ACC112 (cell line): Measurements from ENCODE around the gene HOMEZ.
A peak's percentile ranks its signal among the peaks of the same experiment; 100 is the strongest.
"Not testable (repeated sequence)": the region's sequence is repeated elsewhere in the genome, so short reads cannot be mapped to it uniquely, and the experiment has no call there.

Experiments
- H2AFZ ChIP-seq: fragments of 200-600 bp; sonication (generic); one replicate; pipeline ENCODE4 v1.6.0; 2017; ENCODE audit warnings: antibody characterized with exemption, low read length; ENCODE audit not compliant: unreplicated experiment
- H3K27ac ChIP-seq: fragments of 200-600 bp; sonication (generic); 2 replicates; pipeline ENCODE4 v1.5.1; 2014; ENCODE audit warnings: low read depth, mild to moderate bottlenecking, antibody characterized with exemption, low read length, moderate library complexity
- H3K27me3 ChIP-seq: fragments of 200-600 bp; sonication (generic); 2 replicates; pipeline ENCODE4 v1.6.1; 2014; ENCODE audit warnings: mild to moderate bottlenecking, antibody characterized with exemption, low read length, moderate library complexity, mixed read lengths; ENCODE audit not compliant: insufficient read depth
- H3K36me3 ChIP-seq: fragments of 200-600 bp; sonication (generic); 2 replicates; pipeline ENCODE4 v1.6.1; 2016; ENCODE audit warnings: mild to moderate bottlenecking, antibody characterized with exemption, low read length, moderate library complexity, mixed read lengths; ENCODE audit not compliant: insufficient read depth
- H3K4me1 ChIP-seq: fragments of 200-600 bp; sonication (generic); one replicate; pipeline ENCODE4 v1.6.1; 2016; ENCODE audit warnings: low read length, mixed read lengths; ENCODE audit not compliant: insufficient read depth, unreplicated experiment, control insufficient read depth
- H3K4me3 ChIP-seq: fragments of 200-600 bp; sonication (generic); 2 replicates; pipeline ENCODE4 v1.5.1; 2014; ENCODE audit warnings: mild to moderate bottlenecking, low read depth, low read length
- H3K79me2 ChIP-seq: fragments of 200-600 bp; sonication (generic); one replicate; pipeline ENCODE4 v1.6.0; 2016; ENCODE audit warnings: low read length; ENCODE audit not compliant: control insufficient read depth, unreplicated experiment, insufficient read depth

HOMEZ gene

GRCh38 chr14:23241061-23241715 is 44.7 kb downstream of the HOMEZ start:
- not testable (repeated sequence) for H3K27ac ChIP-seq, H3K4me3 ChIP-seq, H3K36me3 ChIP-seq, H3K27me3 ChIP-seq, H3K79me2 ChIP-seq, H2AFZ ChIP-seq, H3K4me1 ChIP-seq

GRCh38 chr14:23240661-23241060 is 45.3 kb downstream of the HOMEZ start:
- Histone ChIP-seq H3K27ac (no peak overlapping the region), H2AFZ (no peak overlapping the region), H3K27me3 (no peaks in the 10 kb centered on the region; the same call in 1 of the 2 replicates), H3K36me3 (no peaks in the 10 kb centered on the region), H3K79me2 (no peaks in the 10 kb centered on the region), H3K4me3 (no peak overlapping the region), H3K4me1 (no peaks in the 10 kb centered on the region)

- Histone ChIP-seq H3K36me3 (no peaks in the 10 kb centered on the region), H3K27ac (no peak within 1 kb of the TSS), H3K4me3 (peak within 1 kb of the TSS; percentile 61), H2AFZ (peak within 1 kb of the TSS; percentile 86), H3K27me3 (no peaks in the 10 kb centered on the region; the same call in none of the 2 replicates), H3K79me2 (no peaks in the 10 kb centered on the region), H3K4me1 (no peaks in the 10 kb centered on the region)
These were observed 47.9 kb downstream of the HOMEZ start, which contains the start of gene RNF212B for GRCh38 chr14:23237772-23238594. Gene RNF212B (plus strand): TSS chr14:23237936. CDS start chr14:23240346, 2,410 bp downstream.

GRCh38 chr14:23232241-23232808 is 53.6 kb downstream of the HOMEZ start:
- not testable (repeated sequence) for H3K27me3 ChIP-seq, H3K4me3 ChIP-seq, H2AFZ ChIP-seq, H3K4me1 ChIP-seq, H3K27ac ChIP-seq, H3K36me3 ChIP-seq, H3K79me2 ChIP-seq

GRCh38 chr14:23228812-23229211 is 57.1 kb downstream of the HOMEZ start:
- H3K79me2 ChIP-seq = no peaks in the 10 kb centered on the region
- H3K4me3 ChIP-seq = no peak overlapping the region
- no peaks in the 10 kb centered on the region for H3K36me3 ChIP-seq
- no peak overlapping the region for H2AFZ ChIP-seq
- peaks cover 12% of the 10 kb centered on the region; the same call in 1 of the 2 replicates for H3K27me3 ChIP-seq
- H3K27ac ChIP-seq = no peak overlapping the region
- no peaks in the 10 kb centered on the region for H3K4me1 ChIP-seq

- Histone ChIP-seq H3K4me1 (no peaks in the 10 kb centered on the region), H2AFZ (no peak overlapping the region), H3K4me3 (no peak overlapping the region), H3K27me3 (peaks cover 20% of the 10 kb centered on the region), H3K79me2 (no peaks in the 10 kb centered on the region), H3K27ac (no peak overlapping the region), H3K36me3 (no peaks in the 10 kb centered on the region)
These were observed 58.4 kb downstream of the HOMEZ start for GRCh38 chr14:23227566-23227965.

- not testable (repeated sequence) for H3K4me1 ChIP-seq, H3K36me3 ChIP-seq, H2AFZ ChIP-seq, H3K27ac ChIP-seq, H3K4me3 ChIP-seq, H3K79me2 ChIP-seq
- H3K27me3 ChIP-seq = peaks cover 34% of the 10 kb centered on the region
These were observed 61.0 kb downstream of the HOMEZ start for GRCh38 chr14:23224958-23225357.
